Stimulated activated CD8-positive, alpha-beta memory T cell treated with anti-CD3 and anti-CD28 coated beads, Interleukin-4, amount 100 ng/mL, for 4 hours (primary cell): ENCODE data around the gene CEBPE.
A peak's percentile ranks its signal among the peaks of the same experiment; 100 is the strongest.

Experiments
- DNase-seq, 2 donors: peaks; one replicate each; pipeline ENCODE4 v3.0.0-alpha.2; 2020; ENCODE audit warnings: low read depth in 2 of 2, low spot score in 1 of 2

Gene CEBPE

DNA sequence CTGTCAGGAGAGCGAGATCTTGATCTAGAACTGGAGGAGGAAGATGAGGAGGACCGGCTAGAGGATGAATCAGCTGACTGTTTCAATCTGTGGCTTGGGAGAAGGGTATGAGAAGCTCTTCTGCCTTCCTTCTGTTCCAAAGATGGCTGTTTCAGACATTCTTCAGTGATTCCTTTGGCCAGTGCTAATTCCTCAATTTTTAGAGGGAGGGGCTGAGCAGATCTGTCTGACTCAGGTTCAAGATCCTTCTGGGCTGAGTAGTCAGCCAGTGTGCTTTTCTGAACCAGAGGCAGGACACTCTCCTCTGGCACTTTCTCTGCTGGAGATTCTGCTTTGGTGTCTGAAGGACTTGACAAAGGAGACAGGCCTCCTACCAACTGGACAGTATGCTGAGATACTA lies 39.3 kb downstream of the CEBPE start:
- DNase-seq: no peak

GRCh38 chr14:23078692-23079116 lies 40.4 kb downstream of the CEBPE start:
- DNase-seq: no peak

GRCh38 chr14:23077962-23078361 lies 41.1 kb downstream of the CEBPE start:
- DNase-seq: no peak

DNA sequence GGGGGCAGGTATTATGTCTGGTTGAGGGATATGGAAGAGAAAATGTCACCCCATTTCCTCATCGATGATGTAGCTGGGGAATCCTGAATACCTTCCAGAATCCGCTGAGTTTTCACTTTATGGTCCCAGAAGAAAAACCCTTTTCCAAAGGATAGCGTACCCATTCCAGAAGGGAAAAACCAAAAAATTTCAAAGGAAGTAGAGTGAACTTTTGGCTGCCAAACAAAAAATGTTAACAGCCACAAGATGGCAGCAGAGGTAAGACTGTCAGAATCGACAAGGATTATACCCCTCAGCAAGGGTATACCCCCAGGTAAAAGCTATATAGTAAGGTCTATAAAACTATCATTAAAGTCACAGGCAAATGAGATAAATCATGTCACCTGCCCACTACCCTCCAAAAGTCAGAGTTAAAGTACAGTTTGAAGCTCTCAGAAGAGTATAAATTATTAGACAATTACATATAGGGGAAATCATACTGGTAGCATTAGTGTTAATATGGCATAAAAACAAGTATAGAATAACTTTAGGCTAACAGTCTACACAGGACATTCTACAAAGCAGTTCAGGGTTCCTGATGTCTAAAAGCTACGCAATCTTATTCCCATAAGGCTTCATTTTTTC lies 42.2 kb downstream of the CEBPE start:
- no peak for DNase-seq

- no peak for DNase-seq
Observed at GRCh38 chr14:23074906-23075305, 44.1 kb downstream of the CEBPE start.

- DNase-seq: no peak
Observed at GRCh38 chr14:23071921-23072539, 47.0 kb downstream of the CEBPE start.

DNA sequence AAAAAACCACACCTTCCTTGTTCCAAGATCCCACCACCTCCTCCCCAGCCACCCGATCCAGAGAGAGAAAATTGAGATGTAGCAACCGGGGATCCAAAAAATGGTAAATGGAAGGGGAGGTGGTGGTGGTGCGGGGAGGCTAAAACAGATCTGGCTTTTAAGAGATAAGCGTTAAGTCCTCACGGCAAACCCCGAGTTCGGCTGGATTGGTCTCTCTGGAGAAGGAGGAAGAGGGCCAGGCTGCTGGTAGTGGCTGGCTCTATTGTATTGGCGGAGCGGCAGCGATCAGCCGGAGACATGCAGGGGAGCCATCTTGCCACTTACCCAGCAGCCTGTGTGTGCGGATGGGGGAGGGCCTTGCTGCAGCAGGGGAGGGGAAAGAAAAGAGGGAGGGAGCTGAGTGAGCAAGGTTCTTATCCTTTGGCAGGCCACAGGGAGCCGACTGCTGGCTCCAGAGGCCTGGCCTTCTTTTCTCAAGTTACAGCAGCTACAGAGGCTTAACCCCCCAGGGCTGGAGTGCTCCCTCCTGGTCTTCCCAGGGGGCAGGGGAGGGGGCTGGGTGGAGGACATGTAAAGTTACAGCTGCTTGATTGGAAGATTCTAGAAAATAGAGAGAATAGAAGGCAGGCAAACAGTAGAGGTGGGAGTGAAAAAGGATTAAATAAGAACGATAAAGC lies 47.7 kb downstream of the CEBPE start:
- DNase-seq: peak; percentile 38 to 53

GRCh38 chr14:23070262-23071129 lies 48.6 kb downstream of the CEBPE start:
- DNase-seq: no peak

- DNase-seq: no peak
Observed at GRCh38 chr14:23069413-23069806, 49.6 kb downstream of the CEBPE start.

- DNase-seq: peak; percentile 33 to 34
Observed at GRCh38 chr14:23068789-23069412, 50.2 kb downstream of the CEBPE start.

GRCh38 chr14:23067847-23068788 lies 50.9 kb downstream of the CEBPE start:
- no peak for DNase-seq
